ENCODE measurements around the gene CPNE8. TPM values are rescaled to one million over a fixed set of nuclear protein-coding genes. Genes with fewer than 3 reads are reported as not detected.

The CPNE8 gene
- total RNA-seq, result 7.1 and 12.3 TPM in 2 replicates

DNA sequence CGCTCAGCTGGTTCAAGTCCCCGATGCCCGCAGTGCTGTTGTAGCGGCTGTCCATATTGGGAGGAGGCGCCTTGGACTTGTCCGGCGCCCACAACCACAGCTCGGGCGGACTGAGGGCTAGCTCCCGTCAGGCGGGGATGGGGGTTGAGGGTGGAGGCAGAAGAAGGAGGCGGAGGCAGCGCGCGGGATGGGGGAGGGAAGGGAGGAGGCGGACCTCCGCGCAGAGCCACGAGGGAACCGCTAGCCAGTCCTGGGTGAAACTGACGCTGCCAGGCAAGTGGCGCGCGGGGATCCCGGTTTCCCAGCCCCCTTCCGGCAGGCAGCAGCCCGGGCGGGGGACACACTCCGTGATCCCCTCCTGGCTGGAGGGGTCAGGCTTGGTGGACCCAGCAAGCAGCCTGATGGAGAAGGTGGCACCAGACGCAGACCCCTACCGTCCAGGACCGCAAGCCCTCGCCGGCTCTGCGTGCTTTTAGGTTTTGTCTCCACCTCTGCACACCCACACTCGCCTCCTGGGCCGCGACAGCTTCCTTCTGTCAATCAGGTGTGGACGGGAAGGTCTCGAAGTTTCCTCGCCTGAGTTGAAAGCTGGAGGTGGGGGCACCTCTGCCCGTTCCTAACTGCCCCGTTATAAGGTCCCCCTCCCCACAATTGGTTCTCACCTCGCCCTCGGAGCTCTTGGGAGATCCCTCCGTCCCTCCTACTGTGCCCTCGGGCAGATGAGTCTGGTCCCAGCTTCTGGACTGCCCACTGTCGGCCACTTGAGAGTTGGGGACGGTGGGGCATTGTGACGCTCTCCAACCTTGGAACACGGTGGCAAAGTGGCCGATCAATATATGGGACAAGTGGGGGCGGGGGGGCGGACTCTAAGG, at the start of gene CPNE8:
TSS of gene CPNE8 (minus strand) at position 112 of the 872 bp plus-strand sequence. CDS start at position 55, 57 bp downstream.

Measured in epithelial cell of umbilical artery (primary cell).